BLaER1 (cell line): Measurements from ENCODE around the gene SENP5.
"Not testable (repeated sequence)": the region's sequence is repeated elsewhere in the genome, so short reads cannot be mapped to it uniquely, and the experiment has no call there.

Source experiments
- H3K27ac ChIP-seq: shearing (Covaris generic); formaldehyde crosslinking; 2 replicates; pipeline ENCODE4 v1.8.1; 2022
- H3K27me3 ChIP-seq: shearing (Covaris generic); formaldehyde crosslinking; 2 replicates; pipeline ENCODE4 v1.8.1; 2022
- H3K36me3 ChIP-seq: shearing (Covaris generic); formaldehyde crosslinking; 2 replicates; pipeline ENCODE4 v1.8.1; 2022
- H3K4me1 ChIP-seq: shearing (Covaris generic); formaldehyde crosslinking; 2 replicates; pipeline ENCODE4 v1.8.1; 2022
- H3K4me2 ChIP-seq: shearing (Covaris generic); formaldehyde crosslinking; 2 replicates; pipeline ENCODE4 v1.8.1; 2022
- H3K4me3 ChIP-seq: shearing (Covaris generic); formaldehyde crosslinking; 2 replicates; pipeline ENCODE4 v1.8.1; 2022
- H3K9ac ChIP-seq: shearing (Covaris generic); formaldehyde crosslinking; 2 replicates; pipeline ENCODE4 v1.8.1; 2022
- H3K9me3 ChIP-seq: shearing (Covaris generic); formaldehyde crosslinking; 2 replicates; pipeline ENCODE4 v1.8.1; 2022
- H4K20me1 ChIP-seq: shearing (Covaris generic); formaldehyde crosslinking; 2 replicates; pipeline ENCODE4 v1.8.1; 2022
- Cebpa-rat ChIP-seq: shearing (Covaris generic); IDR thresholded peaks from 2 replicates; pipeline ENCODE4 v1.8.1; 2022

The SENP5 gene

DNA sequence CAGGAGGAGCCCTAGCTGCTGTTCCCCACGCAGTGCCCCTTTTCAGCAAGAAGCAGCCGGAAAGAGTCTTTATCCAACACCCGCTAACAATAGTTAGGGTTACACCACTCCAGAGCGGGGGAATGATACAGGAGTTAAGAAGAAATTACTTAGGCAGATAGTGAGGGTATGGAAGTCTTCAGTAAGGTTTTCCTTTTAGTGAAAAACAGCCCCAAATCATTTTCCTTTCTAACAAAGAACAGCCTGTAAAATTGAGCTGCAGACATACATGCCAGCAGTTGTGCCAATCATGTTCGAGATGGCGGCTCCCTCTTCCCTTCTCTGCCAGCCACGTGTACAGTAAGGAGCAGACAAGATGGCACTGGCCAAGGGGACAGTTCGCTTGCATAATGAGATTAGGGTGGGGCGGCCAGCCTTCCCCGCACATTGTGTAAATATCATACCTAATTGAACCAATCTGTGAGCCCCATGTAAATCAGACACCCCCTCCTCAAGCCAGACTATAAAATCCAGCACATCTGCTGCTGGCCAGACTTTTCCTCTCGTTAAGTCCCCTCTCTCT, 18.5 kb upstream of the SENP5 start:
- Histone ChIP-seq H3K4me1 (no peaks in the 10 kb centered on the region), H3K9ac (no peak overlapping the region)
- TF ChIP-seq Cebpa-rat: no peak

DNA sequence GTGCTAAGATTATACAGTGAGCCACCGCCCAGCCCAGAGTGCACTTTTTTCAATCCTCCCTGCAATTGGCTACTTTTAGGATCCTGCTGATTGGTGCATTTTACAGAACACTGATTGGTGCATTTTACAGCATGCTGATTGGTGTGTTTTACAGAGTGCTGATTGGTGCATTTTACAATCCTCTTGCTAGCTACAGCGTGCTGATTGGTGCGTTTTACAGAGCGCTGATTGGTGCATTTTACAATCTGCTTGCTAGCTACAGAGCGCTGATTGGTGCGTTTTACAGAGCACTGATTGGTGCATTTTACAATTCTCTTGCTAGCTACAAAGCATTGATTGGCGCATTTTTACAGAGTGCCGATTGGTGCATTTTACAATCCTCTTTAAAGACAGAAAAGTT, 4.7 kb upstream of the SENP5 start:
- not testable (repeated sequence) for H3K36me3 ChIP-seq, H3K4me2 ChIP-seq, H3K27ac ChIP-seq, H3K9ac ChIP-seq, H3K27me3 ChIP-seq, H3K4me1 ChIP-seq, H4K20me1 ChIP-seq, H3K4me3 ChIP-seq
- peaks cover 24% of the 10 kb centered on the region for H3K9me3 ChIP-seq

More for the DNA sequence above, 18.5 kb upstream of the SENP5 start:
- Histone ChIP-seq H3K27me3 (no peaks in the 10 kb centered on the region), H3K36me3 (no peaks in the 10 kb centered on the region), H3K9me3 (peaks cover 33% of the 10 kb centered on the region), H3K4me2 (no peak overlapping the region), H4K20me1 (no peaks in the 10 kb centered on the region), H3K4me3 (no peak overlapping the region), H3K27ac (no peak overlapping the region)

DNA sequence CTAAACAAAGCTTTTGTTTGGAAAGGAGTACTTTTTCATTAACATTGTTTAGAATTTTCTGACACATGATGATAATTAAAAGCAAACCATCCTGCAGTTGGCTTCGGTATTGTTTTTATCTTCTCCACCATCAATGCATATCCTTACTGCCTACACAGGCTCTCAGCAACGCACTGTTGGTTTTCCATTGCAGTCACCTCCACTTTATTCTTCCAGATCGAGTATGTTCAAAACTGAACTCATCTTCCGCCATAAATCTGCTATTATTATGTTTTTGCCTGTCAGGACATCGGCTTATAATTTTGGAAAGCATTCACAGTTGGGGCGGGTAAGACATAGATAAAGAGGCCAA, 589 bp upstream of the SENP5 start:
- H3K9ac ChIP-seq: peak overlapping the region; percentile 97
- no peak for TF ChIP-seq Cebpa-rat

DNA sequence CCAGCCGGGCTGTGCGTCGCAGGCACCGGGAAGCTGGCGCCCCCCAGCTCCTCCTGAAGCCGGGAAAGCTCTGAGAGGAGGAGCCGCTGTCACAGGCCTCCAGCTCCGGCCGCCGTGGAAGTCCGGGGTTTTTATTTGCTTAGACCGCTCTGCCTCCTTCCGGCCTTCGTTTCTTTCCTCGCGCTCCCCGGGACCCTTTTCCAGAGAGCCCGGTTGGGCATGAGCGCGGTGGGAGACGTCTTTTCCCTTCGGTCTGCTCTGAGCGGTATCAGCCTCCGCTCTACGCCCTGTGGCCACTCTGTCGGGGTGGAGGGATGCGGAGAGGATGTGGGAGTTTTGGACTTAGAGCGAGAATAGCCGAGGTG, 559 bp downstream of the SENP5 start:
- H4K20me1 ChIP-seq: peaks cover 56% of the 10 kb centered on the region
- no peak for TF ChIP-seq Cebpa-rat
- peak overlapping the region; percentile 97 for H3K9ac ChIP-seq
- H3K4me2 ChIP-seq: peak overlapping the region; percentile 96
- H3K27me3 ChIP-seq: no peaks in the 10 kb centered on the region
- H3K9me3 ChIP-seq: peaks cover 9% of the 10 kb centered on the region
- peaks cover 35% of the 10 kb centered on the region for H3K4me1 ChIP-seq
- peak overlapping the region; percentile 100 for H3K4me3 ChIP-seq
- peaks cover 26% of the 10 kb centered on the region for H3K36me3 ChIP-seq
- peak overlapping the region; percentile 93 for H3K27ac ChIP-seq

More for the DNA sequence above, 589 bp upstream of the SENP5 start:
- Histone ChIP-seq H3K27ac (peak overlapping the region; percentile 93), H3K4me1 (peaks cover 28% of the 10 kb centered on the region), H4K20me1 (peaks cover 44% of the 10 kb centered on the region), H3K9me3 (peaks cover 15% of the 10 kb centered on the region), H3K4me2 (peak overlapping the region; percentile 83), H3K27me3 (no peaks in the 10 kb centered on the region), H3K36me3 (peaks cover 18% of the 10 kb centered on the region), H3K4me3 (peak overlapping the region; percentile 100)

DNA sequence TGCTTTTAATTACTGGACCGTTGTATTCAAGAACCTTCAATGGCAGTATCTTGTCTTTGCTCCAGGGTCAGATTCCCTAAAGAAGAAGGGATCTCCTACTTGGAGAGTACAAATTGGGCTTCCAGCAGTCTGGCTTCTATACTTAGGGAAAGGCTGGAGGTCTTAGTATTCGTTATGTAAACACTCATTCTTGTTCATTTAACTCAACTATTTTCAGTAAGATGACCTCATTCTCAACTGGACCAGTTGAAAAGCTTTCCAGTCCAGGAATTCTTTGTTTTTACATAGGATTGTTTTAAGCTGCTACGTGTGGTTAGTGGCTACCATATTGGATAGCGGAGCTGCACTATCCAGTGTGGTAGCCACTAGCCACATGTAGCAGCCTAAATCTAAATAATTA, 4.6 kb downstream of the SENP5 start:
- Histone ChIP-seq H3K9ac (no peak overlapping the region), H4K20me1 (peaks cover 96% of the 10 kb centered on the region), H3K4me2 (peak overlapping the region; percentile 37), H3K9me3 (no peaks in the 10 kb centered on the region), H3K4me1 (peaks cover 28% of the 10 kb centered on the region), H3K27ac (no peak overlapping the region), H3K27me3 (no peaks in the 10 kb centered on the region), H3K4me3 (no peak overlapping the region), H3K36me3 (peaks cover 26% of the 10 kb centered on the region)
- TF ChIP-seq Cebpa-rat: no peak

DNA sequence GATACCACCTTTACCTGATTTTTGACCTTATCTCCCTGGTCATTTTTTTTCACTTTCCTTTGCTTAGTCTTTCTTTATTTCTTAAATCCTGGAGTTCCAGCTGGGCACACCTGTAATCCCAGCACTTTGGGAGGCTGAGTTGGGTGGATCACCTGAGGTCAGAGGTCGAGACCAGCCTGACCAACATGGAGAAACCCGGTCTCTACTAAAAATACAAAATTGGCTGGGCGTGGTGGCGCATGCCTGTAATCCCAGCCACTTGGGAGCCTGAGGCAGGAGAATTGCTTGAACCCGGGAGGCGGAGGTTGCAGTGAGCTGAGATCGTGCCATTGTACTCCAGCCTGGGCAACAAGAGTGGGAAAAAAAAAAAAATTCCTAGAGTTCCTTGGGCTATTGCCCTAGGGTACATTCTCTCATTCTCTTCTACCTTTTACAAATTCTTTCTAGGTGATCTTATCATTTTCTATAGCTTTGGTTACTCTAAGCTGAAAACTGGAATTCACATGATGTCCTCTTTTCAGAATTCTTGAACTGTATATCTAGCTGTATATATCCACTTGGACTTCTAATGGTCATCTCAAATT, 6.9 kb downstream of the SENP5 start:
- H3K36me3 ChIP-seq: peaks cover 36% of the 10 kb centered on the region
- not testable (repeated sequence) for H3K27ac ChIP-seq, H3K27me3 ChIP-seq, H3K4me3 ChIP-seq, H3K9ac ChIP-seq, H3K9me3 ChIP-seq, H3K4me2 ChIP-seq
- H4K20me1 ChIP-seq: peaks cover 100% of the 10 kb centered on the region
- peaks cover 24% of the 10 kb centered on the region for H3K4me1 ChIP-seq

DNA sequence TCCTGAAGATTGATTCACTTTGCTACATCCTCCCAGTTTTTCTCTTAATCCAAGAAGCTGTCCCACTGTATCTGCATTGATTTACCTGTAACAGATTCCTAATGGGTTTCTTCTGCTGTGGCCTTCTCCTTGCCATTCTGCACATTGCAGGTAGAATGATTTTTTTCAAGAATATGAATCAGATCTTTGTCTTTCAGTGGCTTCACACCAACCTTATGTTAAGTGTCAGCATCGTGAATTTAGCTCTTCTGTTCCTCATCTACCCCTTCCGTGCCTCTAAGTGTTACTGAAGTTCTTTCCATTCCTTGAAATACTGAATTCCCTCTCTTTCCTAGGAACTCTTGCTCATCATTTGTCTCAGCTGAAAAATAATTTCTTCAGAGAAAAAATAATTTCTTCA, 7.5 kb downstream of the SENP5 start:
- H3K4me1 ChIP-seq: peaks cover 24% of the 10 kb centered on the region
- peaks cover 34% of the 10 kb centered on the region for H3K36me3 ChIP-seq
- H4K20me1 ChIP-seq: peaks cover 100% of the 10 kb centered on the region
- H3K27me3 ChIP-seq: no peaks in the 10 kb centered on the region
- no peak overlapping the region for H3K4me2 ChIP-seq
- H3K9ac ChIP-seq: no peak overlapping the region
- no peak overlapping the region for H3K27ac ChIP-seq
- H3K9me3 ChIP-seq: no peaks in the 10 kb centered on the region
- H3K4me3 ChIP-seq: no peak overlapping the region
- no peak for TF ChIP-seq Cebpa-rat

DNA sequence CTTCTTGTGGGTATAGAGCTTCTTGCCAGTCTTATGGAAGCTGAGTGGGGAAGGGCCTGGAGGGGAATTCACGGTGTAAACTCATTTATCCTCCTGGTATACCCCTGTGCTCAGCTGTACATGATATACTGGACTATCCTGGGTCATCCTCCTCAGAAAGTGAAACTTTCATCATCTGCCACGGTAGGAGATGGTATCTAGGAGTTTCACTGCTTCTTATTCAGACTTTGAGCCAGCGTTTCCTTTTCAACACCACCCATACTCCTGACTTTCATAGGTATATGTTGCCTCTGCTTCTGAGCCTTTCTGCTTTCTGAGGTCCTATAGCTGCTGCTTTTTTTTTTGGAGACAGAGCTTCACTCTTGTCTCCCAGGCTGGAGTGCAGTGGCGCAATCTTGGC, 15.6 kb downstream of the SENP5 start:
- peaks cover 77% of the 10 kb centered on the region for H4K20me1 ChIP-seq
- no peak overlapping the region for H3K4me3 ChIP-seq
- peaks cover 67% of the 10 kb centered on the region for H3K4me1 ChIP-seq
- TF ChIP-seq Cebpa-rat: no peak
- H3K9me3 ChIP-seq: no peaks in the 10 kb centered on the region
- H3K9ac ChIP-seq: 0 out of 2 replicates have a peak overlapping the region, but pooled peaks have one; percentile 1
- peaks cover 31% of the 10 kb centered on the region; the same call in 1 of the 2 replicates for H3K36me3 ChIP-seq
- H3K27me3 ChIP-seq: no peaks in the 10 kb centered on the region
- peak overlapping the region; percentile 77 for H3K4me2 ChIP-seq
- peak overlapping the region; percentile 37; the same call in 1 of the 2 replicates for H3K27ac ChIP-seq

DNA sequence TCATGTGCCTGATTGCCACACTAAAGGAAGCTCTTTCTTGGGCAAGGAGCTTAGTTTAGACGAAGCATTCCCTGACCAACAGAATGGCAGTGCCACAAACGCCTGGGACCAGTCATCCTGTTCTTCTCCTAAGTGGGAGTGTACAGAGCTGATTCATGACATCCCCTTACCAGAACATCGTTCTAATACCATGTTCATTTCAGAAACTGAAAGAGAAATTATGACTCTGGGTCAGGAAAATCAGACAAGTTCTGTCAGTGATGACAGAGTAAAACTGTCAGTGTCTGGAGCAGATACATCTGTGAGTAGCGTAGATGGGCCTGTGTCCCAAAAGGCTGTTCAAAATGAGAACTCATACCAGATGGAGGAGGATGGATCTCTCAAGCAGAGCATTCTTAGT, 18.4 kb downstream of the SENP5 start:
- peak overlapping the region; percentile 77 for H3K4me2 ChIP-seq
- peaks cover 73% of the 10 kb centered on the region for H4K20me1 ChIP-seq
- H3K9ac ChIP-seq: peak overlapping the region; percentile 64
- no peaks in the 10 kb centered on the region for H3K27me3 ChIP-seq
- TF ChIP-seq Cebpa-rat: no peak
- H3K4me1 ChIP-seq: peaks cover 59% of the 10 kb centered on the region
- H3K36me3 ChIP-seq: peaks cover 31% of the 10 kb centered on the region
- H3K4me3 ChIP-seq: peak overlapping the region; percentile 48
- peak overlapping the region; percentile 72 for H3K27ac ChIP-seq
- H3K9me3 ChIP-seq: no peaks in the 10 kb centered on the region

DNA sequence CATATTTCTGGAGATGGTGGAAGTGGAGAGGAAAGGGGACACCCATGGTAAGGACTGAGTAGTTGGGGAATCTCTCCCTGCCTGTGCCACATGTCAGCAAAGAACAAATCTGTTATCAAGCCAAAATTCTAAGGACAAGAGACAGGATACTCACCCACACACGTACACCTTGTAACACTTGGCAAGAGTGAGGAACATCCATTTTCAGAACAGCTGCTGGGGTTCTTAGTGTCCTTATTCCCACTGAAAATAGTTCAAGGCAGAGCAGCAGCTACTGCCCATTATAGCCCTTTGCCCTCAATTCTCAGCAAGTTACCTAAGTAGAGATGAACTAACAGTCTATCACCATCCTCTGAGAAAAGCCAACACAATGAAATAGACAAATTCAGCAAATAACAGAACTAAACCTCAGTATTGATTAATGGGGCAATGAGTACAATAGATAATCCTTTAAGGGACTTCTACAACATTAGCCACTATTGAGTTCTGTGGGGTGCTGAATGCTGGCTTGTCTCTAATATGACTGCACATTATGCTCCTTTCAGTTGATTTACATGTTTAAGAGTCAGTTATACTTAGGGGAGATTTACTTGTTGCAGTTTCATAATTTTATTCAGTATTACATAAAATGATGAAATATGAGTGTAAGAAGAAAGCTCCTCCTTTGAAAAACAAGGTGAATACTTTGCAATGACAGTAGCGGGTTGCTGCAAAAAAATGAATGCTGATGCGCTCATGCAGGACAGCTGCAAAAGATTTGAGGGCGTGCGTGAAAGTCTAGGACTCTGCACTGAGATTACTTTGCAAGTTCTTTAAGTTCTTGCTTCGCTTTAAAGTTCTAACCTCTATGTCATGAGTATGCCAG, 22.4 kb downstream of the SENP5 start:
- Histone ChIP-seq H3K4me3 (no peak overlapping the region), H3K9me3 (no peaks in the 10 kb centered on the region), H3K36me3 (peaks cover 61% of the 10 kb centered on the region), H3K4me1 (peaks cover 39% of the 10 kb centered on the region), H4K20me1 (peaks cover 45% of the 10 kb centered on the region), H3K4me2 (no peak overlapping the region), H3K27me3 (no peaks in the 10 kb centered on the region), H3K9ac (no peak overlapping the region), H3K27ac (no peak overlapping the region)
- TF ChIP-seq Cebpa-rat: no peak
